Measurements from ENCODE around the gene ZNF724.

- TF ChIP-seq SUZ12 (IDR thresholded peaks at IDR 0.05; ENCODE audit: unreplicated experiment): no peak
- TF ChIP-seq POLR2AphosphoS5 (IDR thresholded peaks at IDR 0.05; ENCODE audit: low read length): no peak
- no peak for TF ChIP-seq POLR2A (IDR thresholded peaks at IDR 0.05; ENCODE audit: low read depth, low read length)
- TF ChIP-seq ATF7 (IDR thresholded peaks at IDR 0.05; ENCODE audit: low read depth): no peak
Observed at GRCh38 chr19:23190341-23190740, 59.9 kb downstream of the ZNF724 start.
